HS-5 (cell line): ENCODE results near the gene RCE1.

ENCODE experiments used
- DNase-seq: peaks from one replicate; pipeline ENCODE4 v3.0.0-alpha.2; 2012; ENCODE audit warnings: low read depth

RCE1 gene

GRCh38 chr11:66845143-66845875 lies 2.1 kb downstream of the RCE1 start:
- DNase-seq = no peak

- no peak for DNase-seq
Measured at GRCh38 chr11:66845876-66846212, 2.6 kb downstream of the RCE1 start.

- no peak for DNase-seq
Measured at GRCh38 chr11:66846671-66847091, 3.4 kb downstream of the RCE1 start.

GRCh38 chr11:66847461-66848232 lies 4.4 kb downstream of the RCE1 start:
- no peak for DNase-seq

- no peak for DNase-seq
Measured at GRCh38 chr11:66848671-66849500, 5.6 kb downstream of the RCE1 start.

GRCh38 chr11:66849501-66850234 lies 6.4 kb downstream of the RCE1 start:
- no peak for DNase-seq

- no peak for DNase-seq
Measured at GRCh38 chr11:66850235-66850587, 7.0 kb downstream of the RCE1 start.

GRCh38 chr11:66850588-66851238 lies 7.5 kb downstream of the RCE1 start:
- no peak for DNase-seq

GRCh38 chr11:66851239-66851596 lies 8.0 kb downstream of the RCE1 start:
- no peak for DNase-seq

GRCh38 chr11:66851698-66852465 lies 8.6 kb downstream of the RCE1 start:
- DNase-seq = no peak

- DNase-seq = no peak
Measured at GRCh38 chr11:66852466-66853241, 9.4 kb downstream of the RCE1 start.

GRCh38 chr11:66853242-66854229 lies 10.3 kb downstream of the RCE1 start:
- no peak for DNase-seq

GRCh38 chr11:66854231-66854661 lies 11.0 kb downstream of the RCE1 start:
- no peak for DNase-seq

- DNase-seq = no peak
Measured at GRCh38 chr11:66854729-66855211, 11.5 kb downstream of the RCE1 start.

GRCh38 chr11:66855574-66856495 lies 12.6 kb downstream of the RCE1 start:
- peak; percentile 61 for DNase-seq

- DNase-seq = no peak
Measured at GRCh38 chr11:66856496-66857233, 13.4 kb downstream of the RCE1 start, which contains the start of gene LRFN4. Gene LRFN4 (plus strand): TSS chr11:66857064. CDS start chr11:66857745, 681 bp downstream.
